NB4 (cell line): ENCODE results near the gene JPH3.
A peak's percentile ranks its signal among the peaks of the same experiment; 100 is the strongest.

Source experiments
- DNase-seq: peaks from one replicate; pipeline ENCODE4 v3.0.0; 2010; ENCODE audit warnings: low read depth
- H3K4me3 ChIP-seq: one replicate; pipeline ENCODE4 v1.5.1; 2011; ENCODE audit warnings: mild to moderate bottlenecking, low read depth, low read length, moderate library complexity
- CTCF ChIP-seq: IDR thresholded peaks from one replicate; pipeline ENCODE4 v1.5.1; 2012; ENCODE audit warnings: low read depth, low read length
- MAX ChIP-seq: IDR thresholded peaks from 2 replicates; pipeline ENCODE4 v1.6.1; 2011; ENCODE audit warnings: low read depth, low read length
- MYC ChIP-seq: IDR thresholded peaks from 2 replicates; pipeline ENCODE4 v1.6.1; 2011; ENCODE audit warnings: low read depth, low read length
- POLR2A ChIP-seq: IDR thresholded peaks from 2 replicates; pipeline ENCODE4 v1.6.1; 2011; ENCODE audit warnings: mild to moderate bottlenecking; ENCODE audit not compliant: insufficient read length; ENCODE audit errors: extremely low read depth

The JPH3 gene

DNA sequence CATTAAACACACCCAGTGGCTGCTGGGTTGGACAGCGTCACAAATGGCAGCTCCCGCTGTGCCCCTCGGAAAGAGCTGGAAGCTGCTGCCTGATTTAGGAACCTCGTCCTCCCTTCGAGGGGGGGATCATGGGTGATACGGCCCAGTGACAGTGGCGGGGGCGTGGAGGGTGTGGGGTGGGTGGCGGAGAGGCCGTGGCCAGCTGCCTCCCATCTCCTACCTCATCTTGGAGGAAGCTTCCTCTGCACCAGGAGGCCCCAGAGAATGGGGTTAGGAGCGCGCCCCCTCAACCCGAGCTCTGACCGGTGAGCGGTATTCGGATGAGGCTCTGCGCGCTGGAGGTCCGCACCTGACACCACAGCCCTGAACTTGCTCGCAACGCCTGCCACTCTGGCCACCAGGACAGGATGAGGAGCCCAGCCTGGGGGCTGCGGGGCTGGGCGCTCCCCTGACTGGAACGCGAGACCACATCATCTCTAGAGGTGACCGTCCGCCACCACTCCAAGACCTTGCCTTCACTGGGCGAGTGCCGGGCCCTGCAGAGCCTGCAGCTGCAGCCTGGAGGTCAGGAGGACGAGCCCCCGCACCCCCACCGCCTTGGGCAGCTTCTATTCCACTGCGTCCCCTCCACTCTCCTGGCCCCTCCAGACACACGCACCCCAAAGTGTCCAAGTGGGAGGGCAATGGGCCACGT, 82.5 kb downstream of the JPH3 start:
- TF ChIP-seq POLR2A (no peak), MAX (no peak), CTCF (no peak), MYC (no peak)
- no peak overlapping the region for H3K4me3 ChIP-seq
- no peak for DNase-seq

GRCh38 chr16:87685405-87685755, 83.1 kb downstream of the JPH3 start:
- no peak for DNase-seq
- no peak overlapping the region for H3K4me3 ChIP-seq
- TF ChIP-seq MYC (no peak), CTCF (no peak)

DNA sequence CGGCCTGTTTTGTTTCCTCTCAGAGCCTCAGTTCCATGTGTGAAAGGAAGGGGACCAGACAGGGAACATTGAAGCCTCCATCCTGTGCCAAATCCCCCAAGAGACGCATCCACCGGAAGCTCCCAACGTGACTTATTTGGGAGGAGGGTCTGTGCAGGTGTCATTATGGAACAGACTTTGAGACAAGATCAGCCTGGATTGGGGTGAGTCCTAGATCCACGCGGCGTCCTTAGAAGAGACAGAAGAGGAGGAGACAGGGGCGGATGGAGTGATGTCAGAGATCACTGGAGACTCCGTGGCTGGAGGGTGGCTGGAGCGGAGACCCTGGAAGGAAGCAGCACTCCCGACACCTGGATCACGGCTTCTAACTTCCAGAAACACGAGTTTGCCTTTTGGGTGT, 83.5 kb downstream of the JPH3 start:
- H3K4me3 ChIP-seq: no peak overlapping the region
- no peak for DNase-seq
- TF ChIP-seq CTCF: no peak
- no peak for TF ChIP-seq MAX
- TF ChIP-seq POLR2A: no peak
- TF ChIP-seq MYC: no peak

- TF ChIP-seq CTCF (no peak), POLR2A (no peak), MYC (no peak), MAX (no peak)
- H3K4me3 ChIP-seq: no peak overlapping the region
- DNase-seq: no peak
Observed at GRCh38 chr16:87686697-87687096, 84.4 kb downstream of the JPH3 start.

DNA sequence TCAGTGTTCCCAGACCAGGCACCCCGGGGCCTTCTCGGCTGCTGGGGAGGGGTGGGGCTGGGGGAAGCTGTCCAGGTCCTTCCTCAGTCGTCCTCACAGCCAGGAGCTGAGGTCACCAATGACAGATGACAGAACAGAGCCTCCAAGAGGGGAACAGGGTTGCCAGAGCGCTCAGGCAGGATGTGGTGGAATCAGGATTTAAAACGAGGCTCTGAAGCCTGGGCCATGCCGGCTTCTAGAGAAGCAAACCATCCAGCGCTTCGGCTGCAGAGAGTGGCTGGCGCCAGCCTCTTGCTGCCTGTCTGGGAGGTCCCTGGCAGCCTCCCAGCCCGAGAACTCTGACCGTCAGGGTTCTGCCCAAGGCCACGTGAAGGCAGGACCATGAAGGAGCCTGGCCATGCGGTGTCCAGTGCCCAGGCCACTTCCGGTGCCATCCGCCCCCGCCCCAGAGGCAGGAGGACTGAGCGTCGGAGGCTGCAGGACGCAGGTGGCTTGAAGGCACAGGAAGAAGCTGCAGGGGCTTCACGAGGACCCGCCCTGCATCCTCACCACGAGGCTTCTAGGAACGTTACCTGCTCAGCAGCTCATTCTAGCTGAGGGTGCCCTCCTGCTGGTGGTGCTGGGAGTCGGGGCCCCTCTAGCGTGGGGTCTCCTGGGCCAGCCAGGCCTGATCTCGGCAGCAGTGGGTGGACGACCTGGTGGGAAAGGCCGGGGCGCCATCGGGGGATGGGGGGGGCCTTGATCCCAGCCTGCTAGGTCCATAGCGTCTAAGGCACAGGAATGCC, 85.0 kb downstream of the JPH3 start:
- H3K4me3 ChIP-seq: no peak overlapping the region
- TF ChIP-seq MAX (no peak), MYC (no peak), CTCF (no peak), POLR2A (no peak)
- peak; percentile 53 for DNase-seq
